HG02623 (cell line): ENCODE results near the gene TMED5.
"Not testable (repeated sequence)": the region's sequence is repeated elsewhere in the genome, so short reads cannot be mapped to it uniquely, and the experiment has no call there.

Source experiments
- ATAC-seq: cut with Tn5 transposase; IDR thresholded peaks from one replicate; pipeline ENCODE4 v1.9.1; 2021; ENCODE audit warnings: moderate library complexity; ENCODE audit not compliant: unreplicated experiment

The TMED5 gene

GRCh38 chr1:93172778-93173177 lies 7.4 kb downstream of the TMED5 start:
- no peak for ATAC-seq

- no peak for ATAC-seq
These were observed 8.6 kb downstream of the TMED5 start for GRCh38 chr1:93171549-93172034.

GRCh38 chr1:93170141-93170678 lies 10.0 kb downstream of the TMED5 start:
- ATAC-seq: not testable (repeated sequence)

- ATAC-seq: no peak
These were observed 13.2 kb downstream of the TMED5 start for GRCh38 chr1:93167006-93167405.

DNA sequence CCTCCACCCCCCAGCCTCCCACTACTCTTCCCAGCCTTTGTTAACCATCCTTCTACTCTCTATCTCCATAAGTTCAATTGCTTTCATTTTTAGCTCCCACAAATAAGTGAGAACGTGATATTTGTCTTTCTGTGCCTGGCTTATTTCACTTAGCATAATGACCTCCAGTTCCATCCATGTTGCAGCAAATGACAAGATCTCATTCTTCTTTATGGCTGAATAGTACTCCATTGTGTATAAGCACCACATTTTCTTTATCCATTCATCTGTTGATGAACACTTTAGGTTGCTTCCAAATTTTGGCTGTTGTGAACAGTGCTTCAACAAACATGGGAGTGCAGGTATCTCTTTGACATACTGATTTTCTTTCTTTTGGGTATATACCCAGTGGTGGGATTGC lies 14.3 kb downstream of the TMED5 start:
- not testable (repeated sequence) for ATAC-seq

GRCh38 chr1:93164816-93165215 lies 15.4 kb downstream of the TMED5 start:
- ATAC-seq: no peak

GRCh38 chr1:93163314-93163713 lies 16.9 kb downstream of the TMED5 start:
- not testable (repeated sequence) for ATAC-seq

DNA sequence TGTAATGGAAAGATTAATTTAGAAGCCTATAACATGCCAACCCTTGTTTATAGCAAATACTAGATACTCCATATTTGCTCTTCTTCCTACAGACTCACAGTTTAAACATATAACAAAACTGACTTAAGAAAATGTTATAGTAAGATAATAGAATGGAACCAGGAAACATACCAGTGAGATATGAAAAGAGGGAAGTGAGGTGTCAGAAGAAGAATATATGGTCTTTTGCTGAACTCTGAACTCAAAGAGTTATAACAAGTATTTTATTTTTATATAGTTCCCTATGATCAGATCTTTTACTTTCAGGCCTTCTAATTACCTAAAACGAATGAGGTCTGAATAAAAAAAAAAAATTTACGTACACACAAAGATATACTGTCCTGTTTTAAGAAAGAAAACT lies 20.9 kb downstream of the TMED5 start:
- no peak for ATAC-seq

GRCh38 chr1:93155335-93155734 lies 24.9 kb downstream of the TMED5 start:
- no peak for ATAC-seq

DNA sequence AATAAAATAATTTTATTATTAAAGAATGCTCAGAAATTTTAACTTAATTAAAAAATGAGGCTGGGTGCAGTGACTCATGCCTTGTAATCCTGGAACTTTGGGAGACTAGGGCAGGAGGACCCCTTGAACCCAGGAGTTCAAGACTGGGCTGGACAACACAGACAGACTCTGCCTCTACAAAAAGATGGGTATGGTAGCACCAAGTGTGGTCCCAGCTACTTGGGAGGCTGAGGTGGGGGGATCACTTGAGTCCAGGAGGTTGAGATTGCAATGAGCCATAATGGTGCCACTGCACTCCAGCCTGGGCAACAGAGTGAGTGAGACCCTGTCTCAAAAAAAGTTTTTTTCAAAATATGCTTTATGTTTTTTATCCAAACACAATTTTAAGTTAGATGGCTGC lies 25.3 kb downstream of the TMED5 start:
- ATAC-seq: no peak

DNA sequence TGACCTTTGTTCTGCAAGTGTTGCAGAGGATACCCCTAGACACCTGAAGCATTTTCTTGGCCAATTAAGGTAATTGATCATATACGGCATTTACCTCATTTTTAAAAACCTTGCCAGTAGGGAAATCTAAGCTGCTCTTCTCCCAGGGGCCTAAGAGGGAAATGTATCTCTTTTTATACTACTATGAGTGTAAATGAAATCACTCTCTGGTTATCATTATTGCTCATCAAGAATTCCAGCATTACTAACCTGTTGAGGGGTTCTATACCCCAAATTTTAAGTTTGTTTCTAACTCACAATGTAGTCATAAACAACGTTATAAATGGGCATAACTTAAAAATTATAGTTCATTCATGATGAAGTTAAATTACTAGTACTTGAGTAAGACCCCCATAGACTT lies 27.4 kb downstream of the TMED5 start:
- ATAC-seq: no peak

- ATAC-seq: no peak
These were observed 28.7 kb downstream of the TMED5 start for GRCh38 chr1:93151474-93151873.

DNA sequence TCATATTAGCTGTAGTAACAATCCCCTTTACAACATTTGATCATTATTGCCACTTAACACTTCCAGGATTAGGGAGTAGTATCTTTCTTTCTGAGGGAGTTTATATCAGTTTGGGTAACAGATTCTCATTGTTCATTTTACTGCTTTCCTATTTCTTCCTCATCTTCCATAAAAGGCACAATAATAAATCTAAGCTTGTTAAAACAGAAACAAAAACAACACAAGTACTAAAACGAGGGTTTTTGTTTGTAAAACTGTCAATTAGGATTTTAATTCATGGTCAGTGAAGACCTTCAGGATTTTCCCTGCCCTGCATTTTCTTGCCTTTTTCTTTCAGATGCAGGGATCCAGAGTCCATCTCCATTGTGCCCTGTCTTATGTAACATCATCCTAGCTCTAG lies 29.5 kb downstream of the TMED5 start:
- ATAC-seq: no peak

GRCh38 chr1:93148001-93148400 lies 32.2 kb downstream of the TMED5 start:
- no peak for ATAC-seq

GRCh38 chr1:93143769-93144168 lies 36.4 kb downstream of the TMED5 start:
- no peak for ATAC-seq

GRCh38 chr1:93143136-93143535 lies 37.1 kb downstream of the TMED5 start:
- no peak for ATAC-seq

GRCh38 chr1:93142161-93142560 lies 38.1 kb downstream of the TMED5 start:
- ATAC-seq: no peak

DNA sequence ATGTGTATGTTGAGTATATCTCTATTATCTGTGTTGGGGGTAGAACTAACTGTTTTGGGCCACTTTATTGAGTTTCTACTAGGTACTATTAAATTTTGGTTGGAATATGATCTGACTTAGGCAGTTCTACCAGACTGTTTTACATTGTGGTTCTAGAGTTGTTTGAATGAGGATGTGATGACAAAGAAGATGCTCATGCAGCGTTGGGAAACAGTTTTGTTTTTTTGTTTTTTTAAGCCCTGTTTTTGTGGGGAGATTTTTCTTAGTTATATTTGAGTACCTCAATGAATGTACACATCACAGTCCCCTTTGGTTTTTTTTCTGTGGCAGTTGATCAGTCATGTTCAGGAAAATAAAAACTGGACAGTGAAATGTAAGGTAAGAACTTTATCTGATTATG lies 40.1 kb downstream of the TMED5 start:
- ATAC-seq: no peak

GRCh38 chr1:93137604-93138292 lies 42.5 kb downstream of the TMED5 start:
- no peak for ATAC-seq

GRCh38 chr1:93136445-93136844 lies 43.8 kb downstream of the TMED5 start:
- ATAC-seq: no peak

GRCh38 chr1:93132638-93133037 lies 47.6 kb downstream of the TMED5 start:
- no peak for ATAC-seq

- no peak for ATAC-seq
These were observed 50.6 kb downstream of the TMED5 start for GRCh38 chr1:93129507-93130099.
